HCT116 (cell line): ENCODE results near the gene HHATL. TPM values are rescaled to one million over a fixed set of nuclear protein-coding genes. Genes with fewer than 3 reads are reported as not detected.

Experiments
- ATAC-seq: fragments of 200-7000 bp; cut with Tn5 transposase; 2 replicates; pipeline ENCODE4 v1.9.1; 2020; ENCODE audit warnings: mild to moderate bottlenecking, moderate library complexity
- BruUV-seq: library from RNA; stranded (reverse); fragments of 400-500 nt; replicated peaks from 2 replicates; lab custom pipeline; 2021; lab: Mats Ljungman, UMichigan
- CTCF ChIA-PET: fragments of 300-600 bp; sonication (Branson Sonifier 250); formaldehyde crosslinking; loops from one replicate; lab custom pipeline; 2021; ENCODE audit warnings: antibody characterized with exemption; lab: Charles Lee
- POLR2A ChIA-PET: fragments of 300-600, 350-600 bp; sonication (Branson Sonifier 250); formaldehyde crosslinking; loops from one replicate; lab custom pipeline; 2021; ENCODE audit warnings: antibody characterized with exemption; lab: Charles Lee
- RAD21 ChIA-PET, 2 experiments: fragments of 300-600 bp; sonication (Branson Sonifier 250); formaldehyde crosslinking; loops; one replicate each; lab custom pipeline; 2023; ENCODE audit warnings: low total read pairs in 2 of 2; ENCODE audit not compliant: uncharacterized antibody in 2 of 2, unreplicated experiment in 2 of 2, low non-redundant PET in 1 of 2; lab: Charles Lee
- DNase-seq: peaks from one replicate; pipeline ENCODE4 v3.0.0-alpha.2; 2010; ENCODE audit warnings: low read depth, low spot score
- H2AFZ ChIP-seq: fragments of 200-600 bp; shearing (Covaris generic), sonication (generic); 2 replicates; pipeline ENCODE4 v1.6.1; 2017; ENCODE audit warnings: low read depth, mixed run types, mixed read lengths, antibody characterized with exemption, low read length; ENCODE audit not compliant: poor library complexity, severe bottlenecking
- H3K27ac ChIP-seq: 2 replicates; pipeline ENCODE4 v1.5.1; 2012; ENCODE audit warnings: low read depth, low read length
- H3K27me3 ChIP-seq: fragments of 200-600 bp; sonication (generic); 2 replicates; pipeline ENCODE4 v1.6.1; 2016; ENCODE audit warnings: mixed run types, low read length, mixed read lengths; ENCODE audit not compliant: insufficient read depth
- H3K36me3 ChIP-seq, 2 experiments: fragments of 200-500 bp in 1 of 2; fragments of 200-600 bp in 1 of 2; sonication (Bioruptor generic) in 1 of 2; sonication (generic) in 1 of 2; 2 replicates each; pipeline versions ENCODE4 v1.5.1 to v1.6.1; 2014 to 2016; ENCODE audit warnings: low read length in 2 of 2, inconsistent platforms in 1 of 2, mixed read lengths in 1 of 2, mixed run types in 1 of 2; ENCODE audit not compliant: insufficient read depth in 2 of 2, control insufficient read depth in 1 of 2
- H3K4me1 ChIP-seq, 2 experiments: fragments of 200-600 bp in 1 of 2; sonication (generic) in 1 of 2; 2 replicates each; pipeline versions ENCODE4 v1.5.1 to v1.6.1; 2012 to 2017; ENCODE audit warnings: low read length in 2 of 2, inconsistent platforms in 1 of 2, mild to moderate bottlenecking in 1 of 2, mixed read lengths in 1 of 2, mixed run types in 1 of 2, moderate library complexity in 1 of 2; ENCODE audit not compliant: insufficient read depth in 2 of 2, control insufficient read depth in 1 of 2
- H3K4me2 ChIP-seq: fragments of 200-600 bp; sonication (generic); 2 replicates; pipeline ENCODE4 v1.6.1; 2017; ENCODE audit warnings: mixed run types, low read length, mixed read lengths
- H3K4me3 ChIP-seq, 2 experiments: fragments of 200-600 bp in 1 of 2; sonication (generic) in 1 of 2; replicated peaks in 1 of 2; 2 replicates each; pipeline ENCODE4 v1.5.1; 2011 to 2016; ENCODE audit warnings: low read length in 2 of 2, control low read depth in 1 of 2, low read depth in 1 of 2, mild to moderate bottlenecking in 1 of 2, mixed read lengths in 1 of 2, mixed run types in 1 of 2
- H3K79me2 ChIP-seq: fragments of 200-600 bp; sonication (generic); 2 replicates; pipeline ENCODE4 v1.6.1; 2017; ENCODE audit warnings: mild to moderate bottlenecking, mixed run types, low read length, moderate library complexity, mixed read lengths; ENCODE audit not compliant: insufficient read depth
- H3K9ac ChIP-seq: fragments of 200-600 bp; sonication (generic); 2 replicates; pipeline ENCODE4 v1.6.1; 2016; ENCODE audit warnings: low read length, mixed read lengths
- H3K9me2 ChIP-seq: fragments of 200-600 bp; sonication (generic), shearing (Covaris generic); 2 replicates; pipeline ENCODE4 v1.6.1; 2017; ENCODE audit warnings: mixed run types, mild to moderate bottlenecking, moderate library complexity; ENCODE audit not compliant: insufficient read depth
- H3K9me3 ChIP-seq, 2 experiments: fragments of 200-500 bp in 1 of 2; fragments of 200-600 bp in 1 of 2; sonication (Bioruptor generic) in 1 of 2; sonication (generic) in 1 of 2; 2 replicates each; pipeline ENCODE4 v1.6.1; 2014 to 2017; ENCODE audit warnings: low read length in 2 of 2, mixed read lengths in 2 of 2, inconsistent platforms in 1 of 2, low read depth in 1 of 2, mild to moderate bottlenecking in 1 of 2, mixed run types in 1 of 2, moderate library complexity in 1 of 2; ENCODE audit not compliant: control insufficient read depth in 1 of 2, insufficient read depth in 1 of 2
- H4K20me1 ChIP-seq: fragments of 200-600 bp; sonication (generic), shearing (Covaris generic); 2 replicates; pipeline ENCODE4 v1.6.1; 2017; ENCODE audit warnings: mixed run types, mild to moderate bottlenecking, moderate library complexity; ENCODE audit not compliant: insufficient read depth
- CBX3 ChIP-seq: IDR thresholded peaks from 2 replicates; pipeline ENCODE4 v1.6.1; 2012; ENCODE audit warnings: low read depth
- CEBPB ChIP-seq: IDR thresholded peaks from 2 replicates; pipeline ENCODE4 v1.6.1; 2012; ENCODE audit warnings: low read depth
- EGR1 ChIP-seq: IDR thresholded peaks from 2 replicates; pipeline ENCODE4 v1.6.1; 2012; ENCODE audit warnings: low read depth
- ELF1 ChIP-seq: IDR thresholded peaks from 2 replicates; pipeline ENCODE4 v1.6.1; 2012; ENCODE audit warnings: low read depth, borderline replicate concordance
- EZH2 ChIP-seq: fragments of 200-600 bp; sonication (generic); IDR thresholded peaks from 2 replicates; pipeline ENCODE4 v1.6.1; 2017; ENCODE audit warnings: antibody characterized with exemption, mixed run types
- EZH2phosphoT487 ChIP-seq: fragments of 200-600 bp; IDR thresholded peaks from 2 replicates; pipeline ENCODE4 v1.6.1; 2018; ENCODE audit warnings: antibody characterized with exemption, borderline replicate concordance
- FOSL1 ChIP-seq: IDR thresholded peaks from 2 replicates; pipeline ENCODE4 v1.6.1; 2012; ENCODE audit warnings: low read depth
- POLR2A ChIP-seq: IDR thresholded peaks from 2 replicates; pipeline ENCODE4 v1.7.0; 2011; ENCODE audit warnings: borderline replicate concordance; ENCODE audit not compliant: insufficient read depth, insufficient read length; ENCODE audit errors: extremely low read depth
- POLR2AphosphoS5 ChIP-seq: IDR thresholded peaks from 2 replicates; pipeline ENCODE4 v1.6.1; 2011; ENCODE audit warnings: mild to moderate bottlenecking, low read depth, low read length, moderate library complexity
- REST ChIP-seq: IDR thresholded peaks from 2 replicates; pipeline ENCODE4 v1.6.1; 2012; ENCODE audit warnings: low read depth
- SP1 ChIP-seq: IDR thresholded peaks from 2 replicates; pipeline ENCODE4 v1.6.1; 2012; ENCODE audit warnings: low read depth
- SRF ChIP-seq: IDR thresholded peaks from 2 replicates; pipeline ENCODE4 v1.6.1; 2012; ENCODE audit warnings: low read depth
- YY1 ChIP-seq: IDR thresholded peaks from 2 replicates; pipeline ENCODE4 v1.6.1; 2011; ENCODE audit warnings: low read length, low read depth, moderate library complexity, mild to moderate bottlenecking; ENCODE audit not compliant: insufficient replicate concordance; ENCODE audit errors: extremely low read depth
- ZFX ChIP-seq: fragments of 450-650 bp; IDR thresholded peaks from 2 replicates; pipeline ENCODE4 v1.6.1; 2017
- intact Hi-C: fragments of 100-400 bp; cut with micrococcal nuclease; formaldehyde crosslinking; loops from 2 replicates; pipeline ENCODE4 v1.10.0; 2022
- total RNA-seq: library from RNA; stranded (reverse); gene quantifications from one replicate; pipeline ENCODE4 v1.2.1, GENCODE V29; 2021; ENCODE audit not compliant: unreplicated experiment
- TF ChIP-seq, protein P1 (sequence below), 3 experiments: fragments of 200-600 bp in 1 of 3; sonication (generic) in 1 of 3; IDR thresholded peaks in 2 of 3; conservative IDR thresholded peaks in 1 of 3; 2 replicates each; pipeline ENCODE4 v1.5.1; 2012 to 2017; ENCODE audit warnings: low read depth in 2 of 3, low read length in 2 of 3, antibody characterized with exemption in 1 of 3, borderline replicate concordance in 1 of 3, control low read depth in 1 of 3, mild to moderate bottlenecking in 1 of 3, mixed read lengths in 1 of 3, mixed run types in 1 of 3, moderate library complexity in 1 of 3; ENCODE audit not compliant: insufficient read depth in 1 of 3

Gene HHATL
- total RNA-seq, 1 experiment from 2014 or later = 0.52 TPM

DNA sequence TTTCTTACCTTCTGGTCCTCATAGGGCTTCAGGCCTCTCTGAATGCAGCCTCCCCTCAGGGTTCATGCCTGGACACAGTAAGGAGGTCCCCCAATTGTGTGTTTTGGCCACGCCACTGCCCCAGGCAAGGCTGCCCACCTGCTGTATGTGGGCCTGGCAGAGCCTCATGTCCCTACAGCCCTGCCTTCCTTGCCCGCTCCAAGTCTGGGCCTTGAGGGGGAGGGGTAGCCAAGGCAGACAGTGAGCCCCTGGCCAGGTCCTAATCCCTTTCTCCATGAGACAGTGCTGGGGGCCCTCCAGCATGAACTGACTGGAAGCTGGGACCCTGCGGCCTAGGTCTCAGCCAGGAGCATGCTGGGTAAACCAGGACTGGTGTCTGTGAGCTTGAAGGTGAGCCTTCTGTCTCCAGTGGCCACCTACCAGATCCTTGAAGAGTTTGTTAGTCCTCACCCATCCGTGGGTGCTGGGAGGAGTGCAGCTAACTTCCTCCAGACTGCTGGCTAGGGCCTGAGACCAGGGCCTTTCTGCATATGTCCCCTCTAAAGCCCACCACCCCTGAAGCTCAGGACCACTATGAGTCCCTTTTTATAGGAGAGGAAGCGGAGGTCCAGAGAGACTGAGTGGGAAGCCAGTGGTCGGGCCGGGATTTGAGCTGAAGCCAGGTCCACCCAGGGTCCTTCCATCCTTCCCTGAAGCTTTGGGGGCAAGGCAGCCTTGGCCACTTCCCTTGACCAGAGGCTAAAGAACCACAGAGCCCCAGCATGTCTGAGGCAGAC is 40.4 kb downstream of the HHATL start:
- Histone ChIP-seq H3K27ac (no peak overlapping the region), H3K27me3 (no peaks in the 10 kb centered on the region), H3K9ac (no peak overlapping the region), H4K20me1 (no peaks in the 10 kb centered on the region), H3K36me3 (0 out of 4 replicates have a peak, but pooled peaks cover 0 to 3% of the 10 kb centered on the region in 2 experiments), H3K9me2 (no peaks in the 10 kb centered on the region), H2AFZ (no peak overlapping the region), H3K9me3 (no peaks in the 10 kb centered on the region), H3K4me1 (no peaks in the 10 kb centered on the region), H3K4me3 (no peak overlapping the region), H3K79me2 (no peaks in the 10 kb centered on the region), H3K4me2 (no peak overlapping the region)
- ChIA-PET CTCF (no interaction called here), POLR2A (no interaction called here), RAD21 (no interaction called here)
- ATAC-seq (no peak), DNase-seq (no peak)
- TF ChIP-seq SRF = no peak
- TF ChIP-seq FOSL1 = no peak
- no peak for TF ChIP-seq REST
- TF ChIP-seq POLR2AphosphoS5 = no peak
- no peak for TF ChIP-seq SP1
- no peak for TF ChIP-seq EGR1
- TF ChIP-seq CBX3 = no peak
- no peak for TF ChIP-seq YY1
- TF ChIP-seq ELF1 = no peak
- no peak for TF ChIP-seq POLR2A
- TF ChIP-seq EZH2 = no peak
- no peak for TF ChIP-seq CEBPB
- no peak for TF ChIP-seq EZH2phosphoT487
- no peak for TF ChIP-seq ZFX
- TF ChIP-seq, protein P1, sequence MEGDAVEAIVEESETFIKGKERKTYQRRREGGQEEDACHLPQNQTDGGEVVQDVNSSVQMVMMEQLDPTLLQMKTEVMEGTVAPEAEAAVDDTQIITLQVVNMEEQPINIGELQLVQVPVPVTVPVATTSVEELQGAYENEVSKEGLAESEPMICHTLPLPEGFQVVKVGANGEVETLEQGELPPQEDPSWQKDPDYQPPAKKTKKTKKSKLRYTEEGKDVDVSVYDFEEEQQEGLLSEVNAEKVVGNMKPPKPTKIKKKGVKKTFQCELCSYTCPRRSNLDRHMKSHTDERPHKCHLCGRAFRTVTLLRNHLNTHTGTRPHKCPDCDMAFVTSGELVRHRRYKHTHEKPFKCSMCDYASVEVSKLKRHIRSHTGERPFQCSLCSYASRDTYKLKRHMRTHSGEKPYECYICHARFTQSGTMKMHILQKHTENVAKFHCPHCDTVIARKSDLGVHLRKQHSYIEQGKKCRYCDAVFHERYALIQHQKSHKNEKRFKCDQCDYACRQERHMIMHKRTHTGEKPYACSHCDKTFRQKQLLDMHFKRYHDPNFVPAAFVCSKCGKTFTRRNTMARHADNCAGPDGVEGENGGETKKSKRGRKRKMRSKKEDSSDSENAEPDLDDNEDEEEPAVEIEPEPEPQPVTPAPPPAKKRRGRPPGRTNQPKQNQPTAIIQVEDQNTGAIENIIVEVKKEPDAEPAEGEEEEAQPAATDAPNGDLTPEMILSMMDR (IDR thresholded peaks at IDR 0.05 in 2 of 3, conservative IDR thresholded peaks at IDR 0.05 in 1 of 3; ENCODE audit: borderline replicate concordance in 1 of 3, insufficient read depth in 1 of 3, low read depth in 2 of 3, low read length in 2 of 3) = no peak
- intact Hi-C loops = no loop called here
- BruUV-seq = no TSS peak
